HEK293 (cell line): Measurements from ENCODE around the gene NKX1-1.

ENCODE experiments used
- CTCF ChIA-PET: fragments of 350-600 bp; formaldehyde crosslinking; extraction: SDS; loops from one replicate; lab custom pipeline; 2021; ENCODE audit warnings: antibody characterized with exemption; lab: Yijun Ruan, JAX
- POLR2A ChIA-PET: fragments of 300-600 bp; formaldehyde crosslinking; extraction: SDS; loops from one replicate; lab custom pipeline; 2020; ENCODE audit warnings: antibody characterized with exemption, inconsistent platforms; lab: Yijun Ruan, JAX
- H3K27ac ChIP-seq: fragments of 200-500 bp; sonication (Bioruptor generic); 2 replicates; pipeline ENCODE4 v1.5.1; 2014; ENCODE audit warnings: low read depth, low read length, control low read depth, inconsistent platforms; ENCODE audit errors: extremely low read depth
- H3K36me3 ChIP-seq, 2 experiments: fragments of 200-500 bp in 1 of 2; sonication (Bioruptor generic) in 1 of 2; 1 replicate in 1 of 2; 2 replicates in 1 of 2; pipeline ENCODE4 v1.5.1; 2014 to 2017; ENCODE audit warnings: inconsistent platforms in 2 of 2, low read length in 2 of 2; ENCODE audit not compliant: control insufficient read depth in 2 of 2, insufficient read depth in 1 of 2
- H3K4me1 ChIP-seq: fragments of 200-500 bp; sonication (Bioruptor generic); 2 replicates; pipeline ENCODE4 v1.5.1; 2014; ENCODE audit warnings: mild to moderate bottlenecking, low read length, inconsistent platforms; ENCODE audit not compliant: control insufficient read depth, insufficient read depth
- H3K4me3 ChIP-seq: 2 replicates; pipeline ENCODE4 v1.5.1; 2011; ENCODE audit warnings: low read depth, mild to moderate bottlenecking, control low read depth, low read length, moderate library complexity
- H3K9me3 ChIP-seq: fragments of 200-500 bp; sonication (Bioruptor generic); 2 replicates; pipeline ENCODE4 v1.5.1; 2014; ENCODE audit warnings: low read depth, low read length, inconsistent platforms; ENCODE audit not compliant: control insufficient read depth, insufficient read depth
- RBAK ChIP-seq: fragments of 450-650 bp; formaldehyde crosslinking; IDR thresholded peaks from 2 replicates; pipeline ENCODE4 v1.5.1; 2016; ENCODE audit warnings: missing biosample characterization, missing genetic modification characterization
- SCRT2 ChIP-seq: fragments of 450-650 bp; formaldehyde crosslinking; IDR thresholded peaks from 2 replicates; pipeline ENCODE4 v1.5.1; 2016; ENCODE audit warnings: missing biosample characterization, missing genetic modification characterization
- SP3 ChIP-seq: fragments of 450-650 bp; formaldehyde crosslinking; IDR thresholded peaks from 2 replicates; pipeline ENCODE4 v1.5.1; 2016; ENCODE audit warnings: missing biosample characterization, missing genetic modification characterization
- ZBTB6 ChIP-seq: fragments of 450-650 bp; formaldehyde crosslinking; IDR thresholded peaks from 2 replicates; pipeline ENCODE4 v1.5.1; 2017; ENCODE audit warnings: missing biosample characterization, missing genetic modification characterization
- ZEB2 ChIP-seq: fragments of 450-650 bp; formaldehyde crosslinking; IDR thresholded peaks from 2 replicates; pipeline ENCODE4 v1.5.1; 2016; ENCODE audit warnings: missing biosample characterization, missing genetic modification characterization
- ZNF10 ChIP-seq: fragments of 450-650 bp; formaldehyde crosslinking; IDR thresholded peaks from 2 replicates; pipeline ENCODE4 v1.5.1; 2017; ENCODE audit warnings: missing biosample characterization, missing genetic modification characterization
- ZNF169 ChIP-seq: fragments of 450-650 bp; formaldehyde crosslinking; IDR thresholded peaks from 2 replicates; pipeline ENCODE4 v1.5.1; 2016; ENCODE audit warnings: missing biosample characterization, missing genetic modification characterization
- ZNF18 ChIP-seq: fragments of 450-650 bp; formaldehyde crosslinking; IDR thresholded peaks from 2 replicates; pipeline ENCODE4 v1.5.1; 2016; ENCODE audit warnings: missing biosample characterization, missing genetic modification characterization
- ZNF2 ChIP-seq: fragments of 450-650 bp; formaldehyde crosslinking; IDR thresholded peaks from 2 replicates; pipeline ENCODE4 v1.5.1; 2016; ENCODE audit warnings: missing biosample characterization, missing genetic modification characterization
- ZNF266 ChIP-seq: fragments of 450-650 bp; formaldehyde crosslinking; IDR thresholded peaks from 2 replicates; pipeline ENCODE4 v1.5.1; 2016; ENCODE audit warnings: missing biosample characterization, missing genetic modification characterization, low read depth
- ZNF311 ChIP-seq: fragments of 450-650 bp; formaldehyde crosslinking; IDR thresholded peaks from 2 replicates; pipeline ENCODE4 v1.5.1; 2017; ENCODE audit warnings: missing biosample characterization, missing genetic modification characterization, borderline replicate concordance
- ZNF37A ChIP-seq: fragments of 450-650 bp; IDR thresholded peaks from 2 replicates; pipeline ENCODE4 v1.5.1; 2018; ENCODE audit warnings: missing biosample characterization, missing genetic modification characterization
- ZNF416 ChIP-seq: fragments of 450-650 bp; formaldehyde crosslinking; IDR thresholded peaks from 2 replicates; pipeline ENCODE4 v1.5.1; 2016; ENCODE audit warnings: missing biosample characterization, missing genetic modification characterization
- ZNF513 ChIP-seq: fragments of 450-650 bp; IDR thresholded peaks from 2 replicates; pipeline ENCODE4 v1.5.1; 2018; ENCODE audit warnings: missing biosample characterization, missing genetic modification characterization
- ZNF571 ChIP-seq: fragments of 450-650 bp; formaldehyde crosslinking; IDR thresholded peaks from 2 replicates; pipeline ENCODE4 v1.5.0; 2017; ENCODE audit warnings: missing biosample characterization, missing genetic modification characterization
- ZNF624 ChIP-seq: fragments of 450-650 bp; formaldehyde crosslinking; IDR thresholded peaks from 2 replicates; pipeline ENCODE4 v1.5.1; 2017; ENCODE audit warnings: missing biosample characterization, missing genetic modification characterization
- ZNF626 ChIP-seq: fragments of 450-650 bp; sonication (Bioruptor Pico); formaldehyde crosslinking; IDR thresholded peaks from 2 replicates; pipeline ENCODE4 v1.5.1; 2018; ENCODE audit warnings: missing biosample characterization, missing genetic modification characterization, inconsistent platforms
- ZNF777 ChIP-seq: fragments of 450-650 bp; formaldehyde crosslinking; IDR thresholded peaks from 2 replicates; pipeline ENCODE4 v1.5.1; 2017; ENCODE audit warnings: missing biosample characterization, missing genetic modification characterization, borderline replicate concordance
- ZSCAN16 ChIP-seq: fragments of 450-650 bp; formaldehyde crosslinking; IDR thresholded peaks from 2 replicates; pipeline ENCODE4 v1.5.1; 2016; ENCODE audit warnings: missing biosample characterization, missing genetic modification characterization
- TF ChIP-seq, protein P1 (sequence below): fragments of 450-650 bp; formaldehyde crosslinking; IDR thresholded peaks from 2 replicates; pipeline ENCODE4 v1.5.1; 2017; ENCODE audit warnings: missing biosample characterization, missing genetic modification characterization
- TF ChIP-seq, protein P2 (sequence below): fragments of 450-650 bp; formaldehyde crosslinking; IDR thresholded peaks from 2 replicates; pipeline ENCODE4 v1.5.1; 2017; ENCODE audit warnings: missing biosample characterization, missing genetic modification characterization
- TF ChIP-seq, protein P3 (sequence below): fragments of 450-650 bp; formaldehyde crosslinking; IDR thresholded peaks from 2 replicates; pipeline ENCODE4 v1.5.1; 2016; ENCODE audit warnings: missing biosample characterization, missing genetic modification characterization, low read depth

The NKX1-1 gene

DNA sequence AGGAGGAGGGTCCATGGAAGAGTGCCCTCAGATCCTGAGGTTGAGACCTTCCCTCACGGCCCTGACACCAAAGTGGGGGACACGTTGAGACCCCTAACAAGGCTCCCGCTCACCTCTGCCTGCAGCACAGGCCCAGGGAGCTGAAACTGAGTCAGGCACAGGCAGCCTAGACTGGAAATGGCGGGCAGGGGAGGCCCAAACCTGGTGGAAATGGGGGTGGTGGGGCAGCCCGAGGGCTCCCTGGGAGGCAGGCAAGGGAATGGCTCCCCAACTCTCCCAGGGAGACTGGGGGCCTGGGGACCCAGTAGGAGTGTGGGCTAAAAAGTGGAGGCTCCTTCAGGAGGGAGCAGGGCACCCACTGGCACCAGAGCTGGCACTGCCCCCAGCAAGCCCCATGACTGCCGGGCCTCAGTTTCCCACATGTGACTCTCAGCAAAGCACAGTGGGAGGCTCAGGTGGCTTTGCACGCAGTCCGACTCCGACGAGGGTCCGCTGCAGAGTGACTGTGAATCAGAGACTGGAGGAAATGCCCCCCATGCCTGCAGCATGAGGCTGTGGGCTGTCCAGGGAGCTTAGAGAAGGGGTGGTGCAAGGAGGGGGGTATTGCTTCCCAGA, 5.9 kb downstream of the NKX1-1 start:
- Histone ChIP-seq H3K9me3 (no peaks in the 10 kb centered on the region), H3K27ac (no peak overlapping the region), H3K36me3 (peaks cover 0 to 2% of the 10 kb centered on the region in 2 experiments; a peak in 1 of 3 replicates), H3K4me1 (no peaks in the 10 kb centered on the region), H3K4me3 (no peak overlapping the region)
- TF ChIP-seq, protein P1, sequence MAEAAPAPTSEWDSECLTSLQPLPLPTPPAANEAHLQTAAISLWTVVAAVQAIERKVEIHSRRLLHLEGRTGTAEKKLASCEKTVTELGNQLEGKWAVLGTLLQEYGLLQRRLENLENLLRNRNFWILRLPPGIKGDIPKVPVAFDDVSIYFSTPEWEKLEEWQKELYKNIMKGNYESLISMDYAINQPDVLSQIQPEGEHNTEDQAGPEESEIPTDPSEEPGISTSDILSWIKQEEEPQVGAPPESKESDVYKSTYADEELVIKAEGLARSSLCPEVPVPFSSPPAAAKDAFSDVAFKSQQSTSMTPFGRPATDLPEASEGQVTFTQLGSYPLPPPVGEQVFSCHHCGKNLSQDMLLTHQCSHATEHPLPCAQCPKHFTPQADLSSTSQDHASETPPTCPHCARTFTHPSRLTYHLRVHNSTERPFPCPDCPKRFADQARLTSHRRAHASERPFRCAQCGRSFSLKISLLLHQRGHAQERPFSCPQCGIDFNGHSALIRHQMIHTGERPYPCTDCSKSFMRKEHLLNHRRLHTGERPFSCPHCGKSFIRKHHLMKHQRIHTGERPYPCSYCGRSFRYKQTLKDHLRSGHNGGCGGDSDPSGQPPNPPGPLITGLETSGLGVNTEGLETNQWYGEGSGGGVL (tag by site-specific recombination), result no peak
- TF ChIP-seq ZNF624, result no peak
- TF ChIP-seq ZNF266 (tag by site-specific recombination), result no peak
- ChIA-PET POLR2A (no interaction called here), CTCF (no interaction called here)

- POLR2A ChIA-PET, result no interaction called here
- no peak overlapping the region for H3K4me3 ChIP-seq
- H3K4me1 ChIP-seq, result no peaks in the 10 kb centered on the region
- CTCF ChIA-PET, result no interaction called here
- TF ChIP-seq ZEB2 (tag by site-specific recombination), result no peak
- TF ChIP-seq SP3 (tag by site-specific recombination), result no peak
- TF ChIP-seq, protein P2, sequence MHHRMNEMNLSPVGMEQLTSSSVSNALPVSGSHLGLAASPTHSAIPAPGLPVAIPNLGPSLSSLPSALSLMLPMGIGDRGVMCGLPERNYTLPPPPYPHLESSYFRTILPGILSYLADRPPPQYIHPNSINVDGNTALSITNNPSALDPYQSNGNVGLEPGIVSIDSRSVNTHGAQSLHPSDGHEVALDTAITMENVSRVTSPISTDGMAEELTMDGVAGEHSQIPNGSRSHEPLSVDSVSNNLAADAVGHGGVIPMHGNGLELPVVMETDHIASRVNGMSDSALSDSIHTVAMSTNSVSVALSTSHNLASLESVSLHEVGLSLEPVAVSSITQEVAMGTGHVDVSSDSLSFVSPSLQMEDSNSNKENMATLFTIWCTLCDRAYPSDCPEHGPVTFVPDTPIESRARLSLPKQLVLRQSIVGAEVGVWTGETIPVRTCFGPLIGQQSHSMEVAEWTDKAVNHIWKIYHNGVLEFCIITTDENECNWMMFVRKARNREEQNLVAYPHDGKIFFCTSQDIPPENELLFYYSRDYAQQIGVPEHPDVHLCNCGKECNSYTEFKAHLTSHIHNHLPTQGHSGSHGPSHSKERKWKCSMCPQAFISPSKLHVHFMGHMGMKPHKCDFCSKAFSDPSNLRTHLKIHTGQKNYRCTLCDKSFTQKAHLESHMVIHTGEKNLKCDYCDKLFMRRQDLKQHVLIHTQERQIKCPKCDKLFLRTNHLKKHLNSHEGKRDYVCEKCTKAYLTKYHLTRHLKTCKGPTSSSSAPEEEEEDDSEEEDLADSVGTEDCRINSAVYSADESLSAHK (tag by site-specific recombination), result no peak
- no peak for TF ChIP-seq ZNF10 (tag by site-specific recombination)
- no peak for TF ChIP-seq ZNF513 (tag by site-specific recombination)
- no peak for TF ChIP-seq ZNF777 (tag by site-specific recombination)
- TF ChIP-seq ZNF37A (tag by site-specific recombination), result no peak
- no peak for TF ChIP-seq ZNF18 (tag by site-specific recombination)
- TF ChIP-seq ZNF2 (tag by site-specific recombination), result no peak
- TF ChIP-seq ZBTB6 (tag by site-specific recombination), result no peak
- TF ChIP-seq ZSCAN16 (tag by site-specific recombination), result no peak
- TF ChIP-seq, protein P3, sequence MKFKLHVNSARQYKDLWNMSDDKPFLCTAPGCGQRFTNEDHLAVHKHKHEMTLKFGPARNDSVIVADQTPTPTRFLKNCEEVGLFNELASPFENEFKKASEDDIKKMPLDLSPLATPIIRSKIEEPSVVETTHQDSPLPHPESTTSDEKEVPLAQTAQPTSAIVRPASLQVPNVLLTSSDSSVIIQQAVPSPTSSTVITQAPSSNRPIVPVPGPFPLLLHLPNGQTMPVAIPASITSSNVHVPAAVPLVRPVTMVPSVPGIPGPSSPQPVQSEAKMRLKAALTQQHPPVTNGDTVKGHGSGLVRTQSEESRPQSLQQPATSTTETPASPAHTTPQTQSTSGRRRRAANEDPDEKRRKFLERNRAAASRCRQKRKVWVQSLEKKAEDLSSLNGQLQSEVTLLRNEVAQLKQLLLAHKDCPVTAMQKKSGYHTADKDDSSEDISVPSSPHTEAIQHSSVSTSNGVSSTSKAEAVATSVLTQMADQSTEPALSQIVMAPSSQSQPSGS (tag by site-specific recombination), result no peak
- TF ChIP-seq SCRT2 (tag by site-specific recombination), result no peak
- TF ChIP-seq ZNF571 (tag by site-specific recombination), result no peak
- TF ChIP-seq ZNF626, result no peak
- TF ChIP-seq ZNF169 (tag by site-specific recombination), result no peak
- TF ChIP-seq ZNF416 (tag by site-specific recombination), result no peak
- no peak for TF ChIP-seq RBAK (tag by site-specific recombination)
- TF ChIP-seq ZNF311 (tag by site-specific recombination), result no peak
- peaks cover 0 to 3% of the 10 kb centered on the region in 2 experiments; a peak in 1 of 3 replicates for H3K36me3 ChIP-seq
- no peaks in the 10 kb centered on the region for H3K9me3 ChIP-seq
- no peak overlapping the region for H3K27ac ChIP-seq
Measured at GRCh38 chr4:1399508-1400190, 6.6 kb downstream of the NKX1-1 start.
